ENCODE data around the gene ACRV1. TPM values are rescaled to one million over a fixed set of nuclear protein-coding genes. Genes with fewer than 3 reads are reported as not detected.

ACRV1 gene
- total and polyA plus RNA-seq, 2 donors, result 0.08 TPM; not detected in 1

DNA sequence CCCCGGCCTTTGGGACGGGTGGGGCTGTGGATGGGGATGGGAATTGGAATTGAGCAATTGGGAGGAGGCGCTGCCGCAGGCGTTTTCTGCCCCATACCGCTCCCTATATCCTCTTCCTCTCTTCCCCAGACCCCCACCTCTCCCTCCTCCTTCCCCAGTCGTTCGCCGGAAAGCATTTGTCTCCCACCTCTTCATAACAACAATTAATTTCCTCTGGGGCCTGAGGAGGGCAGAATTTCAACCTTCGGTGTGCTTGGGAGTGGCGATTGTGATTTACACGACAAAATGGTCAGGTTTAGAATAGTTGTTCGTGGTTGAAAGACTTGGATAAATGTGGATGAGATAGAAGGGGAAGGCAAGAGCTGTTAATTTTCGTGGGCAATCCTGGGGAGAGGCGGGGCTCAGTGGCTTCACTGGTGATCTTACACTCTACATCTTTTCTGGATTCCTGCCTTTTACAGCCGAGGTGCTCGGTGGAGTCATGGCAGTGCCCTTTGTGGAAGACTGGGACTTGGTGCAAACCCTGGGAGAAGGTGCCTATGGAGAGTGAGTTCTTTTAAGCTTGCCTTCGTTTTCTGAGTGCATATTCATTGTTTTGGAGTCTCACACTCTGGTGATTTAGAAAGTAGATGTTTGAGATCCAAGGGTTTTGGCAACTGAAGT is 54.2 kb downstream of the ACRV1 start:
- H3K4me1 ChIP-seq (ENCODE audit: insufficient read depth), result no peaks in the 10 kb centered on the region
- peak overlapping the region; percentile 55 for H3K4me3 ChIP-seq (ENCODE audit: low read depth, low read length)
- peak; percentile 6 for DNase-seq (ENCODE audit: extremely low spot score)
- H3K36me3 ChIP-seq (ENCODE audit: insufficient read depth), result no peaks in the 10 kb centered on the region
- H3K27ac ChIP-seq (ENCODE audit: low read depth), result no peak overlapping the region
- under 1% methylated on average over 18 of the region's 18 CpGs for WGBS

GRCh38 chr11:125625630-125626287 is 54.9 kb downstream of the ACRV1 start:
- under 1% methylated on average over 51 of the region's 51 CpGs for WGBS
- DNase-seq (ENCODE audit: extremely low spot score), result peak; percentile 80

GRCh38 chr11:125625225-125625629 is 55.4 kb downstream of the ACRV1 start:
- no peak for DNase-seq (ENCODE audit: extremely low spot score)
- Histone ChIP-seq H3K4me1 (ENCODE audit: insufficient read depth) (no peaks in the 10 kb centered on the region), H3K36me3 (ENCODE audit: insufficient read depth) (no peaks in the 10 kb centered on the region), H3K4me3 (ENCODE audit: low read depth, low read length) (peak overlapping the region; percentile 55), H3K27ac (ENCODE audit: low read depth) (peak overlapping the region; percentile 93)
- WGBS, result under 1% methylated on average over 20 of the region's 20 CpGs

More at GRCh38 chr11:125625630-125626287, 54.9 kb downstream of the ACRV1 start:
- Histone ChIP-seq H3K36me3 (ENCODE audit: insufficient read depth) (no peaks in the 10 kb centered on the region), H3K4me3 (ENCODE audit: low read depth, low read length) (peak overlapping the region; percentile 55), H3K27ac (ENCODE audit: low read depth) (peak overlapping the region; percentile 93), H3K4me1 (ENCODE audit: insufficient read depth) (no peaks in the 10 kb centered on the region)

DNA sequence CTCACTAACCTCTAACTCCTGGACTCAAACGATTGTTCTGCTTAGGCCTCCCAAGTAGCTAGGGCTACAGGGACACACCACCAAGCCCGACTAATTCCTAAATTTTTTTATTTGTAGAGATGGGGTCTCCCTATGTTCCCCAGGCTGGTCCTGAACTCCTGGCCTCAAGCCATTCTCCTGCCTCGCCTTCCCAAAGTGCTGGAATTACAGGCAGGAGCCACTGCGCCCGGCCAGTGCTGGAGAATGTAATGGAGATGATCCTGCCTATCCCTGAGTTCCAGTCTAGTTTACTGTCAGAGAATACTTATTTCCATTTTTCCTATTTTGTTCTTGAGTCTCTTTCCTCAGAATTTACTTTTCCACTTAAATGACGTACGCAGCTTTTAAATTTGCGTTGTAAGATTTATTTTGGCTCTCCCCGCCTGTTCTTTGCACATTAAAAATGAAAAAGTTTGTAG is 55.9 kb downstream of the ACRV1 start, which contains the start of gene CHEK1:
CHEK1 (plus strand) TSS at position 408 of the 458 bp plus-strand sequence. CDS start 1,606 bp downstream, outside the sequence.
- Histone ChIP-seq H3K27ac (ENCODE audit: low read depth) (peak within 1 kb of the TSS; percentile 93), H3K36me3 (ENCODE audit: insufficient read depth) (no peaks in the 10 kb centered on the region), H3K4me1 (ENCODE audit: insufficient read depth) (no peaks in the 10 kb centered on the region), H3K4me3 (ENCODE audit: low read depth, low read length) (peak within 1 kb of the TSS; percentile 55)
- DNase-seq (ENCODE audit: extremely low spot score), result no peak
- 53% methylated on average over 9 of the region's 9 CpGs for WGBS

GRCh38 chr11:125623064-125623463 is 57.6 kb downstream of the ACRV1 start:
- H3K27ac ChIP-seq (ENCODE audit: low read depth), result no peak overlapping the region
- WGBS, result 72% methylated on average over 1 of the region's 1 CpG
- H3K36me3 ChIP-seq (ENCODE audit: insufficient read depth), result peaks cover 4% of the 10 kb centered on the region
- DNase-seq (ENCODE audit: extremely low spot score), result no peak
- H3K4me1 ChIP-seq (ENCODE audit: insufficient read depth), result no peaks in the 10 kb centered on the region
- H3K4me3 ChIP-seq (ENCODE audit: low read depth, low read length), result no peak overlapping the region

GRCh38 chr11:125621995-125622394 is 58.7 kb downstream of the ACRV1 start:
- H3K4me1 ChIP-seq (ENCODE audit: insufficient read depth), result no peaks in the 10 kb centered on the region
- no peak overlapping the region for H3K27ac ChIP-seq (ENCODE audit: low read depth)
- DNase-seq (ENCODE audit: extremely low spot score), result no peak
- H3K36me3 ChIP-seq (ENCODE audit: insufficient read depth), result peaks cover 4% of the 10 kb centered on the region
- 63% methylated on average over 2 of the region's 2 CpGs for WGBS
- H3K4me3 ChIP-seq (ENCODE audit: low read depth, low read length), result no peak overlapping the region

Small RNA genes lying within 50 kb of the gene (small RNA-seq; reads per million reads assigned to genes)
- gene RNU2-35P, result not detected

Other genes starting within 250 kb of the ACRV1 start
- gene FEZ1, start 184.6 kb downstream of the ACRV1 start, total RNA-seq, result 28.8 TPM
- 46.7 TPM for gene FEZ1, start 184.6 kb downstream of the ACRV1 start, polyA plus RNA-seq
- 54.8 TPM for gene EI24, start 111.4 kb downstream of the ACRV1 start, total RNA-seq
- 90.2 TPM for gene EI24, start 111.4 kb downstream of the ACRV1 start, polyA plus RNA-seq
- 145 TPM for gene STT3A, start 88.0 kb downstream of the ACRV1 start, total RNA-seq
- gene STT3A, start 88.0 kb downstream of the ACRV1 start, polyA plus RNA-seq, result 66.1 TPM
- 22.9 TPM for gene CHEK1, start 55.7 kb downstream of the ACRV1 start, total RNA-seq
- gene CHEK1, start 55.7 kb downstream of the ACRV1 start, polyA plus RNA-seq, result 2.7 TPM
- not detected for gene PATE1, start 65.4 kb upstream of the ACRV1 start, total RNA-seq
- gene PATE1, start 65.4 kb upstream of the ACRV1 start, polyA plus RNA-seq, result not detected
- gene PATE2, start 98.0 kb upstream of the ACRV1 start, total RNA-seq, result 0.53 TPM
- gene PATE2, start 98.0 kb upstream of the ACRV1 start, polyA plus RNA-seq, result not detected
- gene PATE3, start 107.3 kb upstream of the ACRV1 start, total RNA-seq, result not detected
- not detected for gene PATE3, start 107.3 kb upstream of the ACRV1 start, polyA plus RNA-seq
- gene PATE4, start 152.5 kb upstream of the ACRV1 start, total RNA-seq, result not detected
- not detected for gene PATE4, start 152.5 kb upstream of the ACRV1 start, polyA plus RNA-seq
- 11.8 TPM for gene HYLS1, start 206.8 kb upstream of the ACRV1 start, total RNA-seq
- gene HYLS1, start 206.8 kb upstream of the ACRV1 start, polyA plus RNA-seq, result 3.4 TPM
- 10.4 TPM for gene PUS3, start 222.4 kb upstream of the ACRV1 start, total RNA-seq
- gene PUS3, start 222.4 kb upstream of the ACRV1 start, polyA plus RNA-seq, result 10.2 TPM
- 0.32 TPM for gene DDX25, start 223.7 kb upstream of the ACRV1 start, total RNA-seq
- 0.19 TPM for gene DDX25, start 223.7 kb upstream of the ACRV1 start, polyA plus RNA-seq